ENCODE results near the gene USP17L21.
"Not testable (repeated sequence)": the region's sequence is repeated elsewhere in the genome, so short reads cannot be mapped to it uniquely, and the experiment has no call there.

DNA sequence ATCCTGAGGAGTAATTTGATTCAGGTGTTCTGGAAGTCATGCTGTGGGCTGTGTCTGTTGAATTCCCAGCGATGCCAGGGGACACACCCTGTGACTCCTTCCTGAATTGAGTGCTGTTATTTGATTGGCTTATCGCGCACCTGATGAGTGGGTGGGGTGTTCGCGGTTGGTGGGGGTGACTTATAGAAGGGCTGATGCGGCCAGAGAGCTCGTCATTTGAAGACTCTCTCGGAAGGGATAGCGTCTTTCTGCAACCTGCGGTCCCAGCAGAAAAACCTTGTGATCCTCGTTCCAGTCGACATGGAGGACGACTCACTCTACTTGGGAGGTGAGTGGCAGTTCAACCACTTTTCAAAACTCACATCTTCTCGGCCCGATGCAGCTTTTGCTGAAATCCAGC lies 4.8 kb upstream of the USP17L21 start, which contains the start of gene USP17L20:
- TF ChIP-seq POLR2AphosphoS5 (IDR thresholded peaks at IDR 0.05; ENCODE audit: low read depth, low read length), result not testable (repeated sequence)
- TF ChIP-seq, protein P1, sequence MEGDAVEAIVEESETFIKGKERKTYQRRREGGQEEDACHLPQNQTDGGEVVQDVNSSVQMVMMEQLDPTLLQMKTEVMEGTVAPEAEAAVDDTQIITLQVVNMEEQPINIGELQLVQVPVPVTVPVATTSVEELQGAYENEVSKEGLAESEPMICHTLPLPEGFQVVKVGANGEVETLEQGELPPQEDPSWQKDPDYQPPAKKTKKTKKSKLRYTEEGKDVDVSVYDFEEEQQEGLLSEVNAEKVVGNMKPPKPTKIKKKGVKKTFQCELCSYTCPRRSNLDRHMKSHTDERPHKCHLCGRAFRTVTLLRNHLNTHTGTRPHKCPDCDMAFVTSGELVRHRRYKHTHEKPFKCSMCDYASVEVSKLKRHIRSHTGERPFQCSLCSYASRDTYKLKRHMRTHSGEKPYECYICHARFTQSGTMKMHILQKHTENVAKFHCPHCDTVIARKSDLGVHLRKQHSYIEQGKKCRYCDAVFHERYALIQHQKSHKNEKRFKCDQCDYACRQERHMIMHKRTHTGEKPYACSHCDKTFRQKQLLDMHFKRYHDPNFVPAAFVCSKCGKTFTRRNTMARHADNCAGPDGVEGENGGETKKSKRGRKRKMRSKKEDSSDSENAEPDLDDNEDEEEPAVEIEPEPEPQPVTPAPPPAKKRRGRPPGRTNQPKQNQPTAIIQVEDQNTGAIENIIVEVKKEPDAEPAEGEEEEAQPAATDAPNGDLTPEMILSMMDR (IDR thresholded peaks at IDR 0.05), result not testable (repeated sequence)
- TF ChIP-seq, protein P2, sequence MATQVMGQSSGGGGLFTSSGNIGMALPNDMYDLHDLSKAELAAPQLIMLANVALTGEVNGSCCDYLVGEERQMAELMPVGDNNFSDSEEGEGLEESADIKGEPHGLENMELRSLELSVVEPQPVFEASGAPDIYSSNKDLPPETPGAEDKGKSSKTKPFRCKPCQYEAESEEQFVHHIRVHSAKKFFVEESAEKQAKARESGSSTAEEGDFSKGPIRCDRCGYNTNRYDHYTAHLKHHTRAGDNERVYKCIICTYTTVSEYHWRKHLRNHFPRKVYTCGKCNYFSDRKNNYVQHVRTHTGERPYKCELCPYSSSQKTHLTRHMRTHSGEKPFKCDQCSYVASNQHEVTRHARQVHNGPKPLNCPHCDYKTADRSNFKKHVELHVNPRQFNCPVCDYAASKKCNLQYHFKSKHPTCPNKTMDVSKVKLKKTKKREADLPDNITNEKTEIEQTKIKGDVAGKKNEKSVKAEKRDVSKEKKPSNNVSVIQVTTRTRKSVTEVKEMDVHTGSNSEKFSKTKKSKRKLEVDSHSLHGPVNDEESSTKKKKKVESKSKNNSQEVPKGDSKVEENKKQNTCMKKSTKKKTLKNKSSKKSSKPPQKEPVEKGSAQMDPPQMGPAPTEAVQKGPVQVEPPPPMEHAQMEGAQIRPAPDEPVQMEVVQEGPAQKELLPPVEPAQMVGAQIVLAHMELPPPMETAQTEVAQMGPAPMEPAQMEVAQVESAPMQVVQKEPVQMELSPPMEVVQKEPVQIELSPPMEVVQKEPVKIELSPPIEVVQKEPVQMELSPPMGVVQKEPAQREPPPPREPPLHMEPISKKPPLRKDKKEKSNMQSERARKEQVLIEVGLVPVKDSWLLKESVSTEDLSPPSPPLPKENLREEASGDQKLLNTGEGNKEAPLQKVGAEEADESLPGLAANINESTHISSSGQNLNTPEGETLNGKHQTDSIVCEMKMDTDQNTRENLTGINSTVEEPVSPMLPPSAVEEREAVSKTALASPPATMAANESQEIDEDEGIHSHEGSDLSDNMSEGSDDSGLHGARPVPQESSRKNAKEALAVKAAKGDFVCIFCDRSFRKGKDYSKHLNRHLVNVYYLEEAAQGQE (IDR thresholded peaks at IDR 0.05; ENCODE audit: insufficient read depth in 1 of 2, low read depth in 2 of 2, low read length in 1 of 2), result not testable (repeated sequence)
